HG03103 (cell line): ENCODE results near the gene SLC16A12.

Experiments
- ATAC-seq: cut with Tn5 transposase; IDR thresholded peaks from one replicate; pipeline ENCODE4 v1.9.1; 2021; ENCODE audit warnings: low read depth; ENCODE audit not compliant: unreplicated experiment

The SLC16A12 gene

DNA sequence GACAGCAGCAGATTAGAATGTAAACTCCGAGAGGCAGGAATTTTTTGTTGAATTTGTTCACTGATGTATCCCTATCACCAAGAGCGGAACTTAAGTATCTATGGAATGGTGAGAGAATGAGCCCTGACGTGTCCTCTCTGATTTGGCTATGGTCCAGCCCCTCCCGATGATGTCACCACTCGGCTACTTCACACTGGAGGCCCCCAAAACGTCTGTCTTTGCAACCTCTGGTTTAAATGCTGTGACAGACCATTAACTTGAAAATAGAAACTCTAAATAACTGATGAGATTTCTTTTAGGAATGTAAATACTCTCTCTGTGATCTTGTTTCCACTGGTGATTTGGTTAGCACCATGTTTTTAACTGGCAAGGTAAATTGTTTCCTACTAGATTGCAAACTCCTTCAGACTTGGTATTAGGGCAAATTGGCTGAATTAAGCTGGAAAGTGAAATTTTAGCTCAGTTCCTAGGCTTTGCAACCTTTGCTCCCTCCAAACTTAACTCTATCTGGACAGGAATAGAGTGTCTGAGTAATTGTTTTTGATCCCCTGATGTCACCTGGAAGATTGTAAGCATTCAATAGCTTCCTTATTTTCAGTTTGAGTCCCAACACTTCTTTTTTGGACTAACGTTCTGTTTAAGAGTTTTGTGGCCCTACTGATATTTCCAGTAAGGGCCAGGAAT is 19.1 kb downstream of the SLC16A12 start:
- no peak for ATAC-seq

DNA sequence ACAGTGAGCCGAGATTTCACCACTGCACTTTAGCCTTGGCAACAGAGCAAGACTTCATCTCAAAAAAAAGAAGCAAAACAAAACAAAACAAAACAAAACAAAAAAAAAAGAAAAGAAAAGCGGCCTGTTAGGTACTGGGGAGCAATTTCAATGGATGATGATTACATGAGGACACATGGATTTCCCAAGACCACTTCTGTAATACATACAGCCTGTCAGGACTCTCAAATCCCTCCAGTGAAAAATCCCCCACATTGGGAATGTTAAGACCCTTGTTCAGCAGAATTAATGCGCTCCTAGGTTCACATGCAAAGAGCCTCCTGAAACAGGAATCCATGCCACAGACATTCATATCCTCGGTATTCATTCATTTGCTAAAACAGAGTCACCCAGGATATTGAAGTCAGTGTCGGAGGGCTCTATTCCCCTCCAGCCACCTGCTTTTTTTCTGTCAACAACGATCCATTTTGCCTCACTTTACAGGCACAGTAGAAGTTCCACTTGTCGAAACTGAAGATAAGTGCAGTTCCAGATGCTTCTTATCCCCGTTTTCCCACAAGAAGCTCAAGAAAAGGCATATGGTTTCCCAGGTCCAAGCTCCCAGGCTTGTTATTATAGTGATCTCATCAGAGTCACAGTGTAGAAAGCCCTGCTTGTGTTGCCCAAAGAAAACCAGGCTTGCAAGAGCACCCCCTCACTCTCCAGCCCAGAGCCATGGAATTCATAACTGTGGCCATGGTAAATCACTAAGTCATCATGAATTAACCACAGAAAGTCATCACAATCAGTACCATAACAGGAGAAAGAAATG is 20.2 kb downstream of the SLC16A12 start:
- no peak for ATAC-seq

DNA sequence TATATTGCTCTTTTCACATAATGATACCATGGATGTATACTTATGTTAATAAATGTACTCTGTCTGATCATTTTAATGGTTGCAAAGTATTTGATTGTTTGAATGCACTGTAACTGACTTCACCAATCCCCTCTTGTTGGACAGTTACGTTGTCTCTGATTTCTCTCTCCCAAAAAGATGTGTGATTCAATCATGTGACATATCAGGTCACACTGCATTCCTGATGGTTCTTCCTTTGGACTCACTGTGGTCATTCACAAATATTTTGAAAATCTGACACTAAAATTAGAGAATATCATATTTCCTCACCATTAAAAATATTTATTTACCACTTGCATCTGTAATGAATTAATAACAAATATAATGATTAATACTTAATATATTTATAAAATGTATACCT is 22.2 kb downstream of the SLC16A12 start:
- no peak for ATAC-seq

DNA sequence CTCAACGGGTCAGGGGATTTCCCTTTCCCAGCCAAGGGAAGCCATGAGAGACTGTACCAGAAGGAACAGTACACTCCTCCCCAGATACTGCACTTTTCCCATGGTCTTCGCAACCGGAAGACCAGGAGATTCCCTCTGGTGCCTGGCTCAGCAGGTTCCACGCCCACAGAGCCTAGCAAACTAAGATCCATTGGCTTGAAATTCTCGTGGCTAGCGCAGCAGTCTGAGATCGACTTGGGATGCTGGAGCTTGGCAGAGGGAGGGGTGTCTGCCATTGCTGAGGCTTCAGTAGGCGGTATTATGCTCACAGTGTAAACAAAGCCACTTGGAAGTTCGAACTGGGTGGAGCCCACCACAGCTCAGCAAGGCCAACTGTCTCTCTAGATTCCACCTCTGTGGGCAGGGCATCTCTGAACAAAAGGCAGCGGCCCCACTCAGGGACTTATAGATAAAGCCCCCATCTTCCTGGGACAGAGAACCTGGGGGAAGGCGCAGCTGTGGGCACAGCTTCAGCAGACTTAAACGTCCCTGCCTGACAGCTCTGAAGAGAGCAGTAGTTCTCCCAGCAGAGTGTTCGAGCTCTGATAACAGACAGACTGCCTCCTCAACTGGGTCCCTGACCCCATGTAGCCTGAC is 29.6 kb downstream of the SLC16A12 start:
- no peak for ATAC-seq

DNA sequence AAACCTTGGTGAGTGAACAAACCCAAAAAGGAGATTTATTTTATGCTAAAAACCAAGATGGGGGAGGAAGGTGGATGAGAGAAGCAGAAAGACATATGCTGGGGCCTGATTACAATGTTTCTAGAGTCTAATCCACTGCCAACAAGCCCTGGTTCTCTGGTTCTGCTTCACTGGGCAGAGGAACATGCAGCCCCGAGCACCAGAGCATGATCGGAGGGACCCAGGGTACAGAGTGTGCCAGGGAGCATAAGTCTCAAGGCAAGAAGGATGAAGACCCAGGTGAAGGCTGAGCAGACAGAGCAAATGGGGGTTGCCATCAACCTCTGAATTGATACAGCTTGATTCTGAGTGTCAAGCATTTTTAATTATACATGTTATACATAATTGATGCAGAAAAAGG is 30.7 kb downstream of the SLC16A12 start:
- ATAC-seq = no peak

DNA sequence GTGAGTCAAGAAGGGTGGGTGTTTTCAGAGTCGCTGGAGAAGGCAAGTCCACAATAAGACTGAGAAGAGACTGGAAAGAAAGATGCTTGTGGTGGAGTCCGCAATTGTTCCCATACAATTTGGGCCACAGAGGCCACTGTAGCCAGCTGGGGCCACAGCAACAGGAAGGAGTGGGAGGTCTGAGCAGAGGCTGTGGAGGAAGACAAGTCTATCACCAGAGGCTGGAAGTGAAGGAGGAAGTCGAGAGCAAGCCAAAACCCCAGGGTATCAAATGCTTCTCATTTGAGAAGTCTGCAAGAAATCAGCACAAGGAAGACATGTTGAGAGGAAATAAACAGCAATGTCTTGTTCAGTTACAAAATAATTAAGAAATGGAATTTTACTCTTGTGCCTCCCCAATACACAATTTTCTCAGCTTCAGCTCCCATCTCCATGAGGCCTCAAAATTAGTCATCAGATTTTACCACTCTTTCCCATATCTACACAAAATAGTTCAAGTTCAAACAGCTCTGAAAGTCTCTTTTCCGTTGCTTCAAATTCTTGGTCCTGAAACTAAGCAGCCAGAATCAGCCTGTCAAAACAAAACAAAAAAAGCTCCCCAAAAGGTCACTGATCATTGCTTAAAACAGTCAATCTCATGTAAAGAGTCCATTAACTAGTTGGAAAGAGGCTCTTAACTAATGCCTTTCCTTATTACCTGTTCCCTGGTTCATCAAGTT is 31.6 kb downstream of the SLC16A12 start:
- no peak for ATAC-seq

DNA sequence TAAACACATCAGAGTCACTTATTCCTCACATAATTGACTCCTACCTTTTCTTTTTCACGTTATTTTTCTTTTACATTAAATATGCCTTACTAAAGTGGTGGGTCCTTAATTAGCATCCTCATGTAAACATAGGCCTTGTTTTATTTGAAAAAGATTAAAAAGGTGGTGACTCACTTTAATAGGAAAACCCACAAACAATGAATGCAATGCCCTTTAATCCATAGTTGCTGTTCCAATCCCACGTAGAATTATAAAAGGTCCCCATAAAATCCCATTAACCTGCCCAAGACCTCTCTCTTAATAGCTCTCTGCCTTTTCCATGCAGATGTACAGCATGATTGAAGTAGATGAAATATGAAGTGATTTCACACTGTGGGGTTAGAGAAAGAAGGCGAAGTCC is 32.2 kb downstream of the SLC16A12 start:
- no peak for ATAC-seq

DNA sequence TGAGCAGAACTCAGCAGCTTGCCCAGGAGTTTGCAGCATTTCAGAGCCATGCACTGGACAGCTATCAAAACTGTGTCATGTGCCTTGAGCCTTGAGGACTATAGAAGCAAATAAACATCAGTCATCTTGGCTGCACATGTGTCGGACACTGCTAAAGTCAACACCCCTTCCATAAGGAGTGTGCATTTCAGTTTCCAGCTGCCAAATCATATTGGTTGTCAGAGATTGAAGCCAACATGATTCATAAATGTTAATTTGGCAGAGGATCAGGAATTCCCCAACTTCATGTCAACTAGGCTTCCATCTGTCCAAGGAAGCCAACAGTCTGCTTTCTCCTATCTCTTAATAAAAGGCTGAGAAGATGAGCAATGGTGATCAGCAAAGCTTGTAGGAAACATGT is 32.8 kb downstream of the SLC16A12 start:
- no peak for ATAC-seq

DNA sequence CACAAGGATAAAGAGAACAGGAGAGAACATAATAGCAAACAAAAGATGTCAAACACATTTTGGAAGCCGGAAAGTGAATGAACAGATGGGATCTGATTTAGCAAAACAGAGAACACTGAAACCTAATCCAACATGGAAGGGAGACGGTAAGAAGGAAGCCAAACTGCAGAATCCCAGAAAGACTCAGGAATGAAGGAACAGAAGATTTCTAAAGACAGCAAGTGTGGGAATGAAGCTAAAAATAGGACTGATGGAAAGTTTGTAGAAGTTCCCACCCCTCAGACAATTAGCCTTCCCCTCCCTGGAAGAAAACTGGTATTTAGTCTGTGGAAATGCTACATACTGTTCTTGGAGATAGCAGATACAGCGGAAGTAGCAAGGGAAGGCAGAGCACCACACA is 40.8 kb downstream of the SLC16A12 start:
- no peak for ATAC-seq

DNA sequence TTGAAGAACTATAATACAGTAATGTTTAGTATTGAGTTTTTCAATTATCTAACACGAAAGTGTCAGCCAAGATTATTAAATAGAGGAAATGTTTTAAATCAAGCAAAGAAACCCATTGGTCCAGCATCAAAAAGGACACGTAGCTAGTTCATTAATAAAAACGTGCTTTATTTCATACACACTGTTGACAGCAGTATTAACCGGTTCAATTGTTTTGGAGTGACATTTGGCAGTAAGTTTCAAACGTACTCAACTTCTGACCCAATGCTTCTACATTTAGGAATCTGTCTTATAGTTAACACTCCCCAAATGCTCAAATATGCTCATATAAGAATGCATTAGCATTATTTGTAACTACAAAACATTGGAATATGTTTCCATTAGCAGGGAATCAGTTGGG is 41.3 kb downstream of the SLC16A12 start:
- ATAC-seq = no peak

DNA sequence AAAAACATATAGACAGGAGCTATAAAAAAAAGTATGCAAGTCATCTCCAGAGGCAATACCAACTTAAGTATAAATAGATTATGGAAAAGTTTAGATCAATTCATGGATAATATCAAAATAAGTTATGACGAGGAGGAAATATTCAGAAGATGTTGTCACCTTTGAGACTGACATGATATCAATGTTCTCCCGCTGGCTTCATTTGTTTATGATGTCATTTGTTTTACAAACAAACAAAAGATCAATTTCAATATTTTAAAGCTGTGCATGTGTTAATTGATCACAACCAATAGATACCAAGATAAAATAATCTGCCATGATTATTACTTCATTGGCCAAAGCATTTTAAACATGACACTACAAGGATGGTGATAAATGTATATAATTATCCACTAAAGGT is 43.5 kb downstream of the SLC16A12 start:
- no peak for ATAC-seq

DNA sequence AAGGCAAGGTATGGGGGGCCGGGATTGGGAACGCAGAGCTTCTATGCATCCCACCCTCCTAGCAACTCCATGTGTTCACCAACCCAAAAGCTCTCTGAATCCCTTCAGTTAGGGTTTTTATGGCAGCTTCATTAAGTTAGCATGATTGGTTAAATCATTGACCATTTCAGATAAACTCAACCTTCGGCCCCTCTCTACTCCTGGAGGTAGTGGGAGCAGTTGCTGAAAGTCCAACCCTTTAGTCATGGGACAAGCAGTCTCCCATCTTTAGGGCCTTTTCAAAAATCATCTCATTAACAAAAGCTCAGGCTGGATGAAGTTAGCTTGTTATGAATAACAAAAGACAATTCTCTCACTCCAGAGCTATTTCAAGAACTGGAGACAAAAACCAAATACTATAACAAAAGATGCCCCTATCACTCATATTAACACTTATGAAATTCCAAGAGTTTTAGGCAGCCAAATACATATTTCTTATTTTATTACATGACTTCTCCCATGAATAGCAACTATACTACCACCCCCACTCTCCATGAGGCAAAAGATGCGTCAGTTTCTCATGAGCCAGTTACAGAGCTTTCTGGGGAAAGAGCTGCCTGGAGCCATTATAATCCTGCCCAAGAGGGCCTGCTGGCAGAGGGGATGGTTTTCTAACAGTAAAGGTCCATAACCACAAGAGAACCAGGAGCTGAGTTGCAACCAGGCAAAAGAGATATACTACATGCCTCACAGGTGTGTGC is 44.6 kb downstream of the SLC16A12 start:
- no peak for ATAC-seq

DNA sequence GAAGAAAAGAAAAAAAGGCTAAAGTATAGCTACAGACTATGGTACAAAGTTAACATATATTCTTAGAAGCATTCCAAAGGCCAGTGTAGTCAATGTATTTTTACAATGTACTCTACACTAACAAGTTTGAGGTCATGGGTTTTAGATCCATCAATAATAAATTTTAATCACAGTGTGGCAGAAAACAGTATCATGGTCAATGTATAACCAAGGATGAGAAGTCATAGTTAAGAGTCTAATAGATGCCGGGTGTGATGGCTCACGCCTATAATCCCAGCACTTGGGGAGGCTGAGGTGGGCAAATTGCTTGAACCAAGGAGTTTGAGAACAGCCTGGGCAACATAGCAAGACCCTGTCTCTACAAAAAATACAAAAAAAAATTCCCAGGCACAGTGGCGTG is 53.1 kb downstream of the SLC16A12 start:
- no peak for ATAC-seq

DNA sequence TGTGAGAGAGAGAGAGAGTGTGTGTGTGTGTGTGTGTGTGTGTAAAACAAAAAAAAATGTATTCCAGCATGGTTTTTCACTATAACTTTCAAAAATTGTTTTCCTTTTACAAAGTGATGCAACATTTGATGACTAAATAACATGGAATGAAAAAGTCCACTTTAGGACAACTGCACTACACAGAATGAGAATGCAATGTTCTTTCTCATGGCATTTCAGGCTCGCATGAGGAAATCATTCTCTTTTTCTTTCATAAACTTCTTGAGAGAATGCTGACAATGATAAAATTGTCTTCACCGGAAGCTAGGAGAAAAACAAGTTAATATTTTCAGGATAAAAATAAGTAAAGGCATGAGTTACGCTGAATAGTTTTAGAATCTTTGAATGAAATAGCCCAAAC is 53.7 kb downstream of the SLC16A12 start:
- no peak for ATAC-seq

DNA sequence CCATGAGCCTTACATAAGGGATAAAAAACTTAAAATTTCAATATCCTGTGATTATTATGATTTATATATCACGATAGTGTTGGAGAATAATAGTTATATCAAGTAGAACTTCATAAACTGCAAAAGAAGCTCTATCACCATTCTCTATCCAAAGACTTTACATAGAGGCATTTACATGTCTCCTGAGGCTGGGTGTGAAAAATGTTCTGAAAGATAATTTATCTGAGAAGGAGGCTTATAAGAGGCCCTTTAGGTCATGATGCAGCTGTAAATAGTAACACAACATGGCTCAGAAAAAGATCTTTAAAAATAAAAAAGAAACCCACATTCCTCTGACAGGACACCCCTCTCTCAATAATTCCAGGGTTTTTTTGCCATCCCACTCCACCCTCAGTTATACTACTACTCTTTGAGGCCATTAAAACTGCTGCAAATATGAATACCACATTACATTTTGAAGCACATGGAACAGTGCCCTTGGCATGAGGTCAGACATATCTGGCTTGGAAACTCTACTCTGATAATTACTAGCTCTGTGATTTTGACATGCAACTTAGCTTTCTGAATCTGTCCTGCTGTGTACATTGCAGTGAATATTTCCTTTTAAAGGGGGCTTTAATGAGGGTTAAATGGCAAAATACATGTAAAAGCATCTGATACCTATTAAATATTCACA is 55.5 kb downstream of the SLC16A12 start:
- ATAC-seq = no peak

DNA sequence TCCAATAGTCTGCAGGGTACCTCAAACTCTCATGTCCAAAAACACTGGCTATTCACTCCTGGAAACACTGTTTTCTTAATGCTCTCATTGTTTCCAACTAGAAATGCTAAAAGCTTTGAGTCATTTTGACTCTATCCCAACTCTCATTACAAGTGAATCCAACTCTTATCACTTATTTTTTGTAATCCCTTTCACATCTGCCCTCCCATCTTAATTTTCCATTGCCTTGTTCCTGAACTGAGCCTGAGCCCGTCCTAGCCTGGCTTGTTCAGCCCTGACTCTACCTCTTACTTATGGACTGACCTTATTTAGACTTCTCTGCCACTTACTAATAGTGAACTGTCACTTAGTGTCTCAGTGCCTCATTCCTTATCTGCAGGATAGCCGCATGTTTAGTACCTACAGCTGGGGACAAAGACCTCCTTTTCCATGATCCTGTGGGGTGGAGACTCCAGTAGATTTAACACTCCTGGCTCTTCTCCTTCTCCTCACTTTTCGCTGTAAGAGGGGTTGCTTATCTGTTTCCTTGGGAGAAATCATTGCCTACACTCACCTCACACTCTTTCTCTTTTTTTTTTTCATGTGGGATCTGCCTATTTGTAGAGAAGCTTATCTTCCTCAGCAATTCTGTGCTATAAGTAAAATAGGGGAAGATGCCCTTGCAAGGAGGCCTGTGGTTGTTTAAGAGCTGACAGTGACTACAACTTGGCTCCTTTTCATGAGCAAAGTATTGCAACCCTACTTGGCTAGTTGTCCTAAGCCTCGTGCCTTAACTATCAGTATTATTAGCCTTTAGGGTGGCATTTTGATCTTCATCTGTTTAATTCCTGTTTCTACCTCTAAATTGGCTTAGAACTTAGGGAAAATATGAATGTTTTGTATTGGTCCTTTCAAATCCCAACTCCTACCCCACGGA is 56.4 kb downstream of the SLC16A12 start:
- no peak for ATAC-seq

DNA sequence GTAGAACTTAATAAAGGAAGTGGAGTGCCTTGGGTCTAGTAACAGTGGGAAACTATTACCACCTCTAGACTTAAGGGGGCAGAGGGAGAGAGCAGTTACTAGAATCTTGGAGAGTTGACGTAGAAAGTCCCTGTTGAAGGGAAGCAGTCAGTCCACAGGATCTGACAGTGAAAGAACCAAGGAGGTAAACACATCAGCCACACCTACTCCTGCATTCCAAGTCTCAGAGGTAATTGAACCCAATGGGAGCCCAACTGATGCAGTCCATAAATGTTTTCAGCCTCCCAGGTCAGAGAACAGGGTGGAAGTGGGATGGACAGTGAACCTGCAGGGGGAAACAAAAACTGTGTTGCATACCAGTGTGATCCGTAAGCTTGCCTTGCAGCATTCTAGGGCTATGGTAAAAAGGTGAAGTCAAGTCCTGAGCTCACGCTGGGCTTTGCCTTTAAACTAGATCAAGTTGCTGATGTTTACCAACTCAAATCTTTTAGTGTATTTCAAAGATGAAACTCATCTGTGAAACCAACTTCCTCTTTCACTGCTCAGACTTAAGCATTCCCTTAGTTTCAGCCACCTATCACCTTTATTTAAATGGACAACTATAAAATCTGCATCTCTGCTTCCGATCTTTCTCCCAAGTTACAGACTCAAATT is 57.2 kb downstream of the SLC16A12 start:
- ATAC-seq = no peak

DNA sequence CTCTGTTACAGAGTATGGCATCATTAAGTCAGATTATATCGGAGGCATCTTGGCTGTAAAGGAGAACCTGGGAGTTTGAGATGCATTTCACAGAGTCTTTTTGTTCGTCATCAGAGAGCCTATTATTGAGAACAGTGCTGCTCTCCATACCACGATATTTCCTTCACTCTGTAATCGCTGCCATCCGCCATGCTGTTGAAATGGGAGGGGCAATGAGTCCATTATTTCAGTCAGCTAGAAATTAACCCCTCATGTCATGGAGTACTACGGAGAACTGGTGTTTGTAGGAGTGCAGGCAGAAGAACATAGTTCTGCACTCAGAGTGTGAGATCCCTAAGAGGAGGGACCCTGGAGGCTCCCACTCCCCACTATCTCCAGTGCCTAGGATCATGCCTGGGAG is 59.2 kb downstream of the SLC16A12 start:
- ATAC-seq = no peak
